Activated T-cell treated with anti-CD3 and anti-CD28 coated beads, Interleukin-2, amount 50 U/mL, for 72 hours (primary cell): Measurements from ENCODE around the gene SLC22A12. TPM values are rescaled to one million over a fixed set of nuclear protein-coding genes. Genes with fewer than 3 reads are reported as not detected.
A peak's percentile ranks its signal among the peaks of the same experiment; 100 is the strongest.

ENCODE experiments used
- ATAC-seq, 2 donors: fragments of 150-1000 bp; cut with Tn5 transposase; replicated peaks in 1 of 2; 2 replicates each; pipeline ENCODE4 v1.10.0; 2021; ENCODE audit warnings: moderate library complexity in 2 of 2, mild to moderate bottlenecking in 1 of 2
- DNase-seq, 2 donors: peaks; one replicate each; pipeline ENCODE4 v3.0.0; 2021 to 2022; ENCODE audit warnings: mixed read lengths in 1 of 2
- H3K27ac Mint-ChIP-seq: one replicate; pipeline ENCODE4 v1.8.0; 2022; ENCODE audit warnings: mild to moderate bottlenecking, moderate library complexity, mixed read lengths
- H3K27me3 Mint-ChIP-seq: one replicate; pipeline ENCODE4 v1.8.0; 2022; ENCODE audit warnings: low read depth, mixed read lengths
- H3K36me3 Mint-ChIP-seq, 2 donors: one replicate each; pipeline ENCODE4 v1.8.0; 2022; ENCODE audit warnings: mixed read lengths in 2 of 2, mild to moderate bottlenecking in 1 of 2; ENCODE audit not compliant: insufficient read depth in 2 of 2
- H3K4me1 Mint-ChIP-seq: one replicate; pipeline ENCODE4 v1.8.0; 2022; ENCODE audit warnings: low read depth, mixed read lengths
- H3K4me3 Mint-ChIP-seq, 2 donors: one replicate each; pipeline ENCODE4 v1.8.0; 2022; ENCODE audit warnings: mild to moderate bottlenecking in 2 of 2, mixed read lengths in 2 of 2, moderate library complexity in 2 of 2
- H3K9me3 Mint-ChIP-seq, 2 donors: one replicate each; pipeline ENCODE4 v1.8.0; 2022; ENCODE audit warnings: mixed read lengths in 2 of 2
- total RNA-seq, 2 donors: library from RNA; stranded (reverse); gene quantifications; one replicate each; pipeline ENCODE4 v1.2.3, GENCODE V29; 2022

Gene SLC22A12
- total RNA-seq, 2 donors from 2014 or later, result not detected

- Mint-ChIP-seq H3K27ac (no peak overlapping the region), H3K4me3 (no peak overlapping the region), H3K4me1 (no peaks in the 10 kb centered on the region), H3K27me3 (no peaks in the 10 kb centered on the region), H3K36me3 (no peaks in the 10 kb centered on the region), H3K9me3 (no peaks in the 10 kb centered on the region)
- no peak for DNase-seq
- no peak for ATAC-seq
Observed at GRCh38 chr11:64598106-64598796, 7.2 kb downstream of the SLC22A12 start.

GRCh38 chr11:64598797-64599697 is 8.0 kb downstream of the SLC22A12 start:
- no peaks in the 10 kb centered on the region for H3K4me1 Mint-ChIP-seq
- no peaks in the 10 kb centered on the region for H3K9me3 Mint-ChIP-seq
- DNase-seq, result no peak
- no peaks in the 10 kb centered on the region for H3K27me3 Mint-ChIP-seq
- no peak overlapping the region for H3K4me3 Mint-ChIP-seq
- no peak for ATAC-seq
- no peak overlapping the region for H3K27ac Mint-ChIP-seq
- no peaks in the 10 kb centered on the region for H3K36me3 Mint-ChIP-seq

GRCh38 chr11:64599698-64600211 is 8.7 kb downstream of the SLC22A12 start:
- Mint-ChIP-seq H3K36me3 (no peaks in the 10 kb centered on the region), H3K9me3 (no peaks in the 10 kb centered on the region), H3K27ac (no peak overlapping the region), H3K4me3 (no peak overlapping the region), H3K27me3 (no peaks in the 10 kb centered on the region), H3K4me1 (no peaks in the 10 kb centered on the region)
- no peak for ATAC-seq
- DNase-seq, result no peak

GRCh38 chr11:64600281-64600992 is 9.4 kb downstream of the SLC22A12 start:
- no peak for DNase-seq
- H3K9me3 Mint-ChIP-seq, result no peaks in the 10 kb centered on the region
- peak in 1 of 2 donors; percentile 17 for ATAC-seq
- no peak overlapping the region for H3K4me3 Mint-ChIP-seq
- H3K27ac Mint-ChIP-seq, result no peak overlapping the region
- no peaks in the 10 kb centered on the region for H3K27me3 Mint-ChIP-seq
- no peaks in the 10 kb centered on the region for H3K4me1 Mint-ChIP-seq
- no peaks in the 10 kb centered on the region for H3K36me3 Mint-ChIP-seq

GRCh38 chr11:64601605-64602465 is 10.8 kb downstream of the SLC22A12 start:
- H3K9me3 Mint-ChIP-seq, result no peaks in the 10 kb centered on the region
- H3K4me1 Mint-ChIP-seq, result no peaks in the 10 kb centered on the region
- ATAC-seq (no peak), DNase-seq (no peak)
- H3K36me3 Mint-ChIP-seq, result no peaks in the 10 kb centered on the region
- no peak overlapping the region for H3K4me3 Mint-ChIP-seq
- H3K27ac Mint-ChIP-seq, result no peak overlapping the region
- H3K27me3 Mint-ChIP-seq, result no peaks in the 10 kb centered on the region

GRCh38 chr11:64602466-64603070 is 11.5 kb downstream of the SLC22A12 start:
- no peaks in the 10 kb centered on the region for H3K36me3 Mint-ChIP-seq
- no peak overlapping the region for H3K27ac Mint-ChIP-seq
- H3K4me1 Mint-ChIP-seq, result no peaks in the 10 kb centered on the region
- DNase-seq, result no peak
- no peak for ATAC-seq
- H3K4me3 Mint-ChIP-seq, result no peak overlapping the region
- no peaks in the 10 kb centered on the region for H3K27me3 Mint-ChIP-seq
- H3K9me3 Mint-ChIP-seq, result no peaks in the 10 kb centered on the region

GRCh38 chr11:64603411-64604110 is 12.5 kb downstream of the SLC22A12 start:
- Mint-ChIP-seq H3K27me3 (no peaks in the 10 kb centered on the region), H3K36me3 (no peaks in the 10 kb centered on the region)
- ATAC-seq, result no peak

GRCh38 chr11:64604458-64605243 is 13.6 kb downstream of the SLC22A12 start:
- Mint-ChIP-seq H3K4me1 (no peaks in the 10 kb centered on the region), H3K4me3 (no peak overlapping the region), H3K27ac (no peak overlapping the region), H3K36me3 (no peaks in the 10 kb centered on the region), H3K9me3 (no peaks in the 10 kb centered on the region), H3K27me3 (no peaks in the 10 kb centered on the region)
- no peak for ATAC-seq
- DNase-seq, result no peak

More at GRCh38 chr11:64603411-64604110, 12.5 kb downstream of the SLC22A12 start:
- Mint-ChIP-seq H3K27ac (no peak overlapping the region), H3K4me3 (no peak overlapping the region), H3K4me1 (no peaks in the 10 kb centered on the region), H3K9me3 (no peaks in the 10 kb centered on the region)
- DNase-seq, result no peak

- Mint-ChIP-seq H3K9me3 (no peaks in the 10 kb centered on the region), H3K4me1 (no peaks in the 10 kb centered on the region), H3K36me3 (no peaks in the 10 kb centered on the region), H3K27ac (no peak overlapping the region), H3K27me3 (no peaks in the 10 kb centered on the region), H3K4me3 (no peak overlapping the region)
- no peak for ATAC-seq
- DNase-seq, result no peak
Observed at GRCh38 chr11:64605244-64605560, 14.2 kb downstream of the SLC22A12 start.

- ATAC-seq (no peak), DNase-seq (no peak)
- no peak overlapping the region for H3K4me3 Mint-ChIP-seq
- H3K27me3 Mint-ChIP-seq, result no peaks in the 10 kb centered on the region
- no peak overlapping the region for H3K27ac Mint-ChIP-seq
- H3K36me3 Mint-ChIP-seq, result no peaks in the 10 kb centered on the region
- H3K4me1 Mint-ChIP-seq, result no peaks in the 10 kb centered on the region
- H3K9me3 Mint-ChIP-seq, result no peaks in the 10 kb centered on the region
Observed at GRCh38 chr11:64605656-64606585, 14.9 kb downstream of the SLC22A12 start.
